HFF-Myc (cell line): ENCODE measurements around the gene TPX2.
A peak's percentile ranks its signal among the peaks of the same experiment; 100 is the strongest.

Source experiments
- DNase-seq: peaks from one replicate; pipeline ENCODE4 v3.0.0-alpha.2; 2011; ENCODE audit warnings: low read depth; ENCODE audit errors: extremely low read depth
- H3K4me3 ChIP-seq: replicated peaks from 2 replicates; pipeline ENCODE4 v1.5.1; 2011; ENCODE audit warnings: low read depth, mild to moderate bottlenecking, control low read depth, low read length
- TF ChIP-seq, protein P1 (sequence below): IDR thresholded peaks from 2 replicates; pipeline ENCODE4 v1.5.1; 2012; ENCODE audit warnings: mild to moderate bottlenecking, low read depth, low read length, control low read depth; ENCODE audit errors: missing control alignments

Gene TPX2

DNA sequence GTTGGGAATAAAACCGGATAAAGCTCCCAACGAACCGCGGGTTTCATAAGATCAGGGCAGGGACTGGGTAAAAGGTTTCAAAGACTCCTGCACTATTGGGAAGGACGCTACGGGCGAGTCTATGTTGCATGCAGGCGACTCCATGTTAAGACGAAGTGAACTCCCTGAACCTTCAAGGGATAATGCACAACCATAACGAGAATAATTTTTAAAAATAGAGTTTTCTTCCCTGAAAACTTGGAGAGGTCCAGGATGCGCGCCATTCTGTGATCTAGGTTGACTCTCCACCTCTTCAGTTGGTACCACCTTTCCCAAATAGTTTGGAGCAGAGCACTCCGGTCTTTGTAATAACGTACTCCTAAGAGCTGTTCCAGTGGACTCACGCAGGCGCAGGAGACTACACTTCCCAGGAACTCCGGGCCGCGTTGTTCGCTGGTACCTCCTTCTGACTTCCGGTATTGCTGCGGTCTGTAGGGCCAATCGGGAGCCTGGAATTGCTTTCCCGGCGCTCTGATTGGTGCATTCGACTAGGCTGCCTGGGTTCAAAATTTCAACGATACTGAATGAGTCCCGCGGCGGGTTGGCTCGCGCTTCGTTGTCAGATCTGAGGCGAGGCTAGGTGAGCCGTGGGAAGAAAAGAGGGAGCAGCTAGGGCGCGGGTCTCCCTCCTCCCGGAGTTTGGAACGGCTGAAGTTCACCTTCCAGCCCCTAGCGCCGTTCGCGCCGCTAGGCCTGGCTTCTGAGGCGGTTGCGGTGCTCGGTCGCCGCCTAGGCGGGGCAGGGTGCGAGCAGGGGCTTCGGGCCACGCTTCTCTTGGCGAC lies at the start of gene TPX2:
TSS of gene TPX2 (plus strand) at position 562 of the 821 bp plus-strand sequence. CDS start 18,187 bp downstream, outside the sequence.
- peak; percentile 93 for DNase-seq
- TF ChIP-seq, protein P1, sequence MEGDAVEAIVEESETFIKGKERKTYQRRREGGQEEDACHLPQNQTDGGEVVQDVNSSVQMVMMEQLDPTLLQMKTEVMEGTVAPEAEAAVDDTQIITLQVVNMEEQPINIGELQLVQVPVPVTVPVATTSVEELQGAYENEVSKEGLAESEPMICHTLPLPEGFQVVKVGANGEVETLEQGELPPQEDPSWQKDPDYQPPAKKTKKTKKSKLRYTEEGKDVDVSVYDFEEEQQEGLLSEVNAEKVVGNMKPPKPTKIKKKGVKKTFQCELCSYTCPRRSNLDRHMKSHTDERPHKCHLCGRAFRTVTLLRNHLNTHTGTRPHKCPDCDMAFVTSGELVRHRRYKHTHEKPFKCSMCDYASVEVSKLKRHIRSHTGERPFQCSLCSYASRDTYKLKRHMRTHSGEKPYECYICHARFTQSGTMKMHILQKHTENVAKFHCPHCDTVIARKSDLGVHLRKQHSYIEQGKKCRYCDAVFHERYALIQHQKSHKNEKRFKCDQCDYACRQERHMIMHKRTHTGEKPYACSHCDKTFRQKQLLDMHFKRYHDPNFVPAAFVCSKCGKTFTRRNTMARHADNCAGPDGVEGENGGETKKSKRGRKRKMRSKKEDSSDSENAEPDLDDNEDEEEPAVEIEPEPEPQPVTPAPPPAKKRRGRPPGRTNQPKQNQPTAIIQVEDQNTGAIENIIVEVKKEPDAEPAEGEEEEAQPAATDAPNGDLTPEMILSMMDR, result no peak
- H3K4me3 ChIP-seq, result peak within 1 kb of the TSS; percentile 79

GRCh38 chr20:31690124-31690666 lies 48.9 kb upstream of the TPX2 start:
- TF ChIP-seq, protein P1, result no peak
- no peak for DNase-seq
- no peak overlapping the region for H3K4me3 ChIP-seq

- DNase-seq, result no peak
- TF ChIP-seq, protein P1, result no peak
- H3K4me3 ChIP-seq, result no peak overlapping the region
Measured at GRCh38 chr20:31691646-31692275, 47.3 kb upstream of the TPX2 start.

GRCh38 chr20:31693402-31693801 lies 45.7 kb upstream of the TPX2 start:
- no peak overlapping the region for H3K4me3 ChIP-seq
- TF ChIP-seq, protein P1, result no peak
- DNase-seq, result no peak

DNA sequence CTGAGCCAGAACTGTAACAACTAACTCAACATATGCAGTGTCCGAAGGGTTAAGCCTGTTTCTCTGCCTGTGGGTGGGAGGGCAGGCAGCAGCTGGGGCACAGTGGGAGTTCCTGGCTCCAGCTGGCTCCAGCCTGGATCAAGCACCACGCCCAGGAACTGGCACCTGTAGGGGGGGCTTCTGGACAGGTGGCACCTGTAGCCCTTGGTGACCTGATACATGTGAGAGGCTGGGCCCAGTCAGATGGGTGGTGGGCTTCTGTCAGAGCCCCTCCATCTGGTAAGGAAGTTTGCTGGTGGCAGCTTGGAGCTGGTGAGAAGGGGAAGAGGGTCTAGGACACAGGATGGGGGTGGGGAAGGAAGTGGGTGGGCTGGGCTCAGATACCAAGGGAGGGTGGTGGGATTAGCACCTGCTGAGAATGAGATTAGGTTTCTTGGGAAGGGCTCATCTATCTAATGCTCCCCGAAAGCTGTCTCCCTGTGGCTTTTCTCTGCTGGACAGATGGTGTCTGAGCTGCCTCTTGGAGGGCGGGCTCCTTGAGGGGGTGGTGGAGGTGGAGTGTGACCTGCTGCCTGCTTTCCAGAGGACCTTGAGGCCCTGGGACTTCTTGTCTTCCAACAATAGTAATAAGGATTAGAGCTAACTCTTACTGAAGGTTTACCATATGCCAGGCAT lies 45.0 kb upstream of the TPX2 start:
- DNase-seq, result no peak
- TF ChIP-seq, protein P1, result no peak

DNA sequence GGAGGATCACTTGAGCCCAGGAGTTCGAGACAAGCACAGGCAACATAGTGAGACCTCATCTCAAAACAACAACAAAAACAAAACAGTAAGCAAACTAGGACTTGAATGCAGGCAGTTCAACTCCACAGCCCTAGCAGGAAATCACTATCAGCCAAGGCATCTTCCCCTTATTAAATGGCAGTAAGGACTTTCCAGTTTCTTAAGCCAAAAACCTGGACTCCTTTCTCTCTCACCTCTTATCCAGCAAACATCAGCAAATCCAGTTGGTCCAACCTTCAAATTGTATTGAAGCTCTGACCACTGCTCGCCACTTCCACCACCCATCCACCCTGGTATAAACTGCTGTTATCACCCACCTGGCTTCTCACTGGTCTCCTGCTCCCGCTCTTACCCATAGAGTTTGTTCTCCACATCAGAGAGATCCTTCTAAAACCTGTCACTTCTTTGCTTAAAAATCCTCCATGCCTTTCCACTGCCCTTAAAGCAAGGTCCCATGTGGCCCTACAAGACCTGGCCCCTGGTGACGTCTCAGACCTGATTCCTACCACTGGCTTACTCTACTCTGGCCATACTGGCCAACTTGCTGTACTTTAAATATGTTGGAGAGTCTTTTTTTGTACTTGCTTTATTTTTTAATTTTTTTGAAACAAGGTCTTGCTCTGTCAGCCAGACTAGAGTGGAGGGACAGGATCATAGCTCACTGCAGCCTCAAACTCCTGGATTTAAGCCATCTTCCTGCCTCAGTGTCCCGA lies 44.1 kb upstream of the TPX2 start:
- TF ChIP-seq, protein P1, result no peak
- no peak for DNase-seq
- H3K4me3 ChIP-seq, result no peak overlapping the region

More for the DNA sequence above, 45.0 kb upstream of the TPX2 start:
- H3K4me3 ChIP-seq, result no peak overlapping the region
